T-helper 2 cell treated with Interferon-gamma antibody and Interleukin-4, amounts not matched to agents 100 ng/mL and 5 ng/mL, for 36 hours (primary cell): ENCODE measurements around the gene RGPD4. TPM values are rescaled to one million over a fixed set of nuclear protein-coding genes. Genes with fewer than 3 reads are reported as not detected.

Source experiments
- intact Hi-C: fragments of 100-400 bp; cut with micrococcal nuclease; formaldehyde crosslinking; loops from one replicate; pipeline ENCODE4 v1.15.1; 2023
- total RNA-seq: library from RNA; stranded (reverse); gene quantifications from 2 replicates; pipeline ENCODE4 v1.2.3, GENCODE V29; 2022

RGPD4 gene
- total RNA-seq, 1 donor from 2014 or later: not detected

DNA sequence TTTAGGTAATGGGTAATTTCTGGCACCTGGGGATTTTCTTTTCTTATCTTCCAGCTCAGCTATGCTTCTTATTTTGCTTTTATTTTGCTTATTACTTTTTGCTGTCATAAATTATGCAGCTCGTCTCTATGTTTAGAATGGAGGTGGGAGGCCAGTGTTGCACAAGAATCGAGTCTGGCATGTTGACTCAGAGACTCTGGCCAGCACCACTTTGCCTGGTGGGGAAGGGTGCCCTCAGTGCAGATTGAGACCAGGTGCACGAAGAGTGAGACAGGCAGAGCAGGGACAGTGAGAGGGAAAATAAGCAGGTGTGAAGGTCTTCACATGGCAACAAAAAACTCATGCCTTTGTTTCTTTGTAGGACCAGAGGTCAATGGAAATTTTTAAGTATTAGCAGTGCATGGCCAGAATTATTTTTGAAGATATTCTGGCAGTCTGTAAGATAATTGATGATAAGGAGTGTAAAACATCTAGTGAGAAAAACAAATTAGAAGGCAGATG is 100.4 kb downstream of the RGPD4 start:
- intact Hi-C loops: no loop called here

DNA sequence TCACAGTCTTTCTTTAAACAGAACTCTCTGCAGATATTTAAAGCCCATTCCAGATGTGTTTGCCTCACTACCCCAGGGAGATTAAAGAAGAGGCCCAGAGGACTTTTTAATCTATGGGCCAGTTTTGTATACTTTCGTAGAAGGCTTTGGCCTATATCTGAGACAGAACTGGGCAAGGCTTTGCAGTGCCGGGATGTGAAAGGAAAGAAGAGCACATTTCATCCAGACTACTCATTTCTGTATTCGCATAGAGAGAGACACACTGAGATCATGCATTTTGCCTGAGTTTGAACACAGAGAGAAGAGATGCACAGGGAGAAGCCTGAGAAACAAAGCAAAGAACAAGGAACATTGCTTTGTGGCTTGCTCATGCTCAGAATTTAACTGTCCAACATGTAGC is 104.7 kb downstream of the RGPD4 start:
- intact Hi-C loops: loop anchor here (10.0 kb wide), 1 partner anchor 653 kb away; no protein-coding TSS in a partner anchor

DNA sequence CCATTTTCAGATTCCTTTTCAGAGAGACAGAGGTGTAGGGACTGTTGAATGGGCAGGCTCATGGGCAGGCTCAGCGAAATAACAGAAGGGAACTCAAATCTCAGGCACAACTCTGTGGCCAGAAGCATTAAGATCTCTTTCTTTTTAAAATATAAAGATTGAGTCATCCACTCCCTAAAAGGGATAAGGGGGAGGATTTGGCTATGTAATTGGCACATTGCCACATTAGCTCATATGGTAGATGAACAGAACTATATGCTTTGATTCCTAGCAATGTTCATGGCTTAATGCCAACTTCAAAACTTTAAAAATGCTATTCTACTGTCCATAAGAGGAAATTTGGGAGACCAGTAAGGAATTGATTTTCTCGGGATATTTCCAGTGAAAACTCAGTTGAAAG is 105.8 kb downstream of the RGPD4 start:
- intact Hi-C loops: loop anchor here (10.0 kb wide), 1 partner anchor 652 kb away; no protein-coding TSS in a partner anchor

GRCh38 chr2:107932979-107933378 is 106.3 kb downstream of the RGPD4 start:
- intact Hi-C loops: loop anchor here (10.0 kb wide), 1 partner anchor 652 kb away; no protein-coding TSS in a partner anchor

DNA sequence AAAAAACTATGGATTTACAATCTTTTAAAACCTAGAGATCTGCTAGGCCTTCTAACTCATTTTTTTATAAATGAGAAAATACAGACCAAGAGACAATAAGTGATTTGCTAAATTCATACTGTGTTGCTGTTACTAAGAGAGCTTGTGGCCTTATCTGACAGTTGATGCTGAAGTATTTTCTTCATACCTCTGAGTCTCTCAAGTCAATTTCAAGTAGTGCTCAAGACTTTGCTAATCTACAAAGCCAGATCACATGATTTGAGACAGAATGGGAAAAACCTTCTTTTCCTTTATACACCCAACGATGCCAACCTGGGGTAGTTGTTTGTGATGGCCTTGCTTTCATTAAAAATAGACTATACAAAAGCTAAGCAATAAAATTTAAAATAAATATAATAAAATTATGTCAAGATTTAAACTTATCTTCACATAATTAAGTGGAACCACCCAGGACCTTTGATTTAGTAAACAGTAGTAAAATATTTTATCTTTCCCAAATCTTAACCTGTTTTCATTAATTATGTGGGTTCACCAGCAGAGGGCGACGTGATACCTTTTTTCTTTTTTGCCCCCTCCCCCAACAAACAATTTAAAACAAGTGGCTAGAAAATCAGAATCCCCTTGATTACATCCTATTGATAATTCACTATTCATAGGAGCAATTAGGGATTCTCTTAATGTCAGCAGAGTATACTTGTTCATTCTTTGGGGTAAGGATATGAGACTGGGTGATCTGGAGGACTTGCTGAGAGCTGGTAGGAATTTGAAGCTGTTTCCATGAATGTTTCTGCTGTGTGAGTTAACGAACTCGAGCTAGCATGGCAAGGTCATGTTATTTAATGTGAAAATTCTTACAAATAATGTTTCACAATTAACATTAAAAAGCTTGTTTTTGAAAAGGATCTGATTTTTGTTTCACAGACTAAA is 110.0 kb downstream of the RGPD4 start:
- intact Hi-C loops: loop anchor here (10.0 kb wide), 1 partner anchor 648 kb away; no protein-coding TSS in a partner anchor

Other genes starting within 250 kb of the RGPD4 start
- not detected in 2 replicates for gene SLC5A7, start 159.6 kb downstream of the RGPD4 start, total RNA-seq